H1 (cell line): ENCODE measurements around the gene ADGRB3. TPM values are rescaled to one million over a fixed set of nuclear protein-coding genes. Genes with fewer than 3 reads are reported as not detected.

Source experiments
- CTCF ChIA-PET: fragments of 300-600 bp; sonication (Branson Sonifier 250); formaldehyde crosslinking; loops from one replicate; lab custom pipeline; 2021; ENCODE audit not compliant: partially characterized antibody; lab: Charles Lee
- POLR2A ChIA-PET: fragments of 300-600 bp; sonication (Branson Sonifier 250); formaldehyde crosslinking; loops from one replicate; lab custom pipeline; 2021; ENCODE audit warnings: inconsistent platforms; ENCODE audit not compliant: partially characterized antibody; lab: Charles Lee
- DNase-seq, 2 experiments: peaks; one replicate each; pipeline versions ENCODE4 v3.0.0 to v3.0.0-alpha.2; 2010 to 2022; ENCODE audit warnings: low spot score in 2 of 2, low read depth in 1 of 2, mixed read lengths in 1 of 2
- FAIRE-seq: peaks from 2 replicates; lab custom pipeline; 2011; peaks lifted over from hg19 to GRCh38; lab: Jason Lieb, UNC
- H2AFZ ChIP-seq: 2 replicates; pipeline ENCODE4 v1.8.1; 2012; ENCODE audit warnings: low read length, inconsistent platforms
- H2AK5ac ChIP-seq: 2 replicates; pipeline ENCODE4 v1.6.1; 2013; ENCODE audit warnings: low read depth, low read length
- H2BK120ac ChIP-seq: replicated peaks from 2 replicates; pipeline ENCODE3; 2013; ENCODE audit warnings: low read depth, low read length, inconsistent platforms
- H2BK12ac ChIP-seq: 2 replicates; pipeline ENCODE4 v1.6.1; 2013; ENCODE audit warnings: low read depth, low read length
- H2BK15ac ChIP-seq: 2 replicates; pipeline ENCODE4 v1.6.1; 2013; ENCODE audit warnings: low read length
- H2BK20ac ChIP-seq: 2 replicates; pipeline ENCODE4 v1.6.1; 2013; ENCODE audit warnings: low read length
- H2BK5ac ChIP-seq: 2 replicates; pipeline ENCODE4 v1.6.1; 2013; ENCODE audit warnings: low read depth, low read length
- H3K14ac ChIP-seq: 2 replicates; pipeline ENCODE4 v1.6.1; 2013; ENCODE audit warnings: inconsistent platforms; ENCODE audit not compliant: insufficient read length
- H3K18ac ChIP-seq: 2 replicates; pipeline ENCODE4 v1.6.1; 2013; ENCODE audit warnings: low read length; ENCODE audit errors: extremely low read depth
- H3K23ac ChIP-seq: 2 replicates; pipeline ENCODE4 v1.6.1; 2013; ENCODE audit warnings: inconsistent platforms; ENCODE audit not compliant: insufficient read length
- H3K23me2 ChIP-seq: 2 replicates; pipeline ENCODE4 v1.6.1; 2013; ENCODE audit warnings: low read depth, low read length
- H3K27ac ChIP-seq: 2 replicates; pipeline ENCODE4 v1.6.1; 2011; ENCODE audit warnings: low read depth, low read length, inconsistent platforms
- H3K27me3 ChIP-seq, 4 experiments: replicated peaks in 1 of 4; 1 replicate in 1 of 4; 2 replicates in 3 of 4; pipeline versions ENCODE4 v1.6.1 to v1.8.1; 2011 to 2013; ENCODE audit warnings: low read length in 3 of 4, mild to moderate bottlenecking in 3 of 4, inconsistent platforms in 2 of 4, mixed read lengths in 2 of 4, moderate library complexity in 1 of 4; ENCODE audit not compliant: control insufficient read depth in 3 of 4, insufficient read depth in 3 of 4; ENCODE audit errors: extremely low read depth in 1 of 4
- H3K36me3 ChIP-seq, 4 experiments: 2 replicates each; pipeline versions ENCODE4 v1.6.1 to v1.8.1; 2011 to 2013; ENCODE audit warnings: mild to moderate bottlenecking in 4 of 4, low read length in 3 of 4, moderate library complexity in 2 of 4, control low read depth in 1 of 4, inconsistent platforms in 1 of 4; ENCODE audit not compliant: insufficient read depth in 4 of 4, control insufficient read depth in 2 of 4
- H3K4ac ChIP-seq: replicated peaks from 2 replicates; pipeline ENCODE3; 2013; ENCODE audit warnings: low read length, low read depth, mixed read lengths, inconsistent platforms; ENCODE audit not compliant: insufficient read length
- H3K4me1 ChIP-seq, 4 experiments: replicated peaks in 1 of 4; 1 replicate in 1 of 4; 2 replicates in 3 of 4; pipeline versions ENCODE4 v1.6.1 to v1.8.1; 2011 to 2013; ENCODE audit warnings: low read length in 3 of 4, inconsistent platforms in 2 of 4, mixed read lengths in 1 of 4; ENCODE audit not compliant: insufficient read depth in 4 of 4, control insufficient read depth in 3 of 4
- H3K4me2 ChIP-seq, 2 experiments: 2 replicates each; pipeline versions ENCODE4 v1.6.1 to v1.8.1; 2011 to 2013; ENCODE audit warnings: low read depth in 2 of 2, low read length in 2 of 2, control low read depth in 1 of 2, inconsistent platforms in 1 of 2, mild to moderate bottlenecking in 1 of 2; ENCODE audit not compliant: insufficient read depth in 1 of 2
- H3K4me3 ChIP-seq, 4 experiments: fragments of 200-600, 300-600 bp in 1 of 4; sonication (generic), shearing (Covaris generic), sonication (Bioruptor Twin) in 1 of 4; 2 replicates each; pipeline versions ENCODE4 v1.5.1 to v1.8.1; 2011 to 2016; ENCODE audit warnings: low read length in 4 of 4, low read depth in 3 of 4, control low read depth in 2 of 4, inconsistent platforms in 2 of 4, mild to moderate bottlenecking in 2 of 4, mixed read lengths in 1 of 4, moderate library complexity in 1 of 4; ENCODE audit not compliant: insufficient read depth in 2 of 4; ENCODE audit errors: extremely low read depth in 1 of 4
- H3K56ac ChIP-seq: replicated peaks from 2 replicates; pipeline ENCODE3; 2013; ENCODE audit warnings: low read depth, mild to moderate bottlenecking, mixed read lengths, low read length, inconsistent platforms; ENCODE audit not compliant: insufficient read length
- H3K79me1 ChIP-seq: 2 replicates; pipeline ENCODE4 v1.6.1; 2013; ENCODE audit warnings: low read depth, low read length, control low read depth
- H3K79me2 ChIP-seq, 2 experiments: 2 replicates each; pipeline versions ENCODE4 v1.6.1 to v1.8.1; 2012 to 2013; ENCODE audit warnings: low read length in 2 of 2, mild to moderate bottlenecking in 2 of 2, inconsistent platforms in 1 of 2; ENCODE audit not compliant: insufficient read depth in 2 of 2, control insufficient read depth in 1 of 2
- H3K9ac ChIP-seq, 4 experiments: replicated peaks in 1 of 4; 1 replicate in 1 of 4; 2 replicates in 3 of 4; pipeline versions ENCODE4 v1.6.1 to v1.8.1; 2011 to 2013; ENCODE audit warnings: low read depth in 3 of 4, low read length in 3 of 4, control low read depth in 2 of 4, mild to moderate bottlenecking in 2 of 4, moderate library complexity in 2 of 4, inconsistent platforms in 1 of 4; ENCODE audit errors: extremely low read depth in 1 of 4
- H3K9me3 ChIP-seq, 2 experiments: 2 replicates each; pipeline versions ENCODE4 v1.6.1 to v1.8.1; 2012 to 2013; ENCODE audit warnings: mild to moderate bottlenecking in 2 of 2, moderate library complexity in 2 of 2, control low read depth in 1 of 2, inconsistent platforms in 1 of 2, low read depth in 1 of 2, low read length in 1 of 2, mixed read lengths in 1 of 2; ENCODE audit not compliant: insufficient read depth in 2 of 2
- H4K20me1 ChIP-seq, 2 experiments: replicated peaks in 1 of 2; 2 replicates each; pipeline versions ENCODE3 to v1.8.1; 2011 to 2013; ENCODE audit warnings: inconsistent platforms in 2 of 2, low read length in 2 of 2, mild to moderate bottlenecking in 1 of 2; ENCODE audit not compliant: insufficient read depth in 2 of 2, control insufficient read depth in 1 of 2
- H4K5ac ChIP-seq: 2 replicates; pipeline ENCODE4 v1.6.1; 2013; ENCODE audit warnings: low read length, low read depth, mixed read lengths, inconsistent platforms; ENCODE audit not compliant: insufficient read length
- H4K8ac ChIP-seq: 2 replicates; pipeline ENCODE4 v1.8.0; 2013; ENCODE audit warnings: mild to moderate bottlenecking, moderate library complexity, low read length, inconsistent platforms; ENCODE audit not compliant: insufficient read depth; ENCODE audit errors: extremely low read depth
- H4K91ac ChIP-seq: replicated peaks from 2 replicates; pipeline ENCODE3; 2013; ENCODE audit warnings: low read length, mixed read lengths, inconsistent platforms; ENCODE audit not compliant: insufficient read length
- CEBPB ChIP-seq: IDR thresholded peaks from 2 replicates; pipeline ENCODE4 v1.6.1; 2012; ENCODE audit warnings: low read depth, low read length
- ZNF274 ChIP-seq: IDR thresholded peaks from 2 replicates; pipeline ENCODE4 v1.7.0; 2012; ENCODE audit warnings: low read length, borderline replicate concordance; ENCODE audit errors: extremely low read depth
- WGBS, 2 experiments: shearing (Covaris generic) in 1 of 2; methylation state at CpG; one replicate each; pipeline versions ENCODE4 v1.1.6 to v1.1.7; 2013 to 2015; ENCODE audit warnings: low lambda C conversion rate in 2 of 2, mixed read lengths in 2 of 2, inconsistent platforms in 1 of 2, low coverage in 1 of 2, missing lambda C conversion rate in 1 of 2; ENCODE audit not compliant: insufficient replicate concordance in 2 of 2, insufficient coverage in 1 of 2, insufficient read length in 1 of 2; ENCODE audit errors: extremely low coverage in 1 of 2, missing lambda C conversion rate in 1 of 2; 5-methylcytosine and 5-hydroxymethylcytosine counted together
- polyA plus RNA-seq, 7 experiments: library from polyadenylated mRNA; depleted of rRNA in 3 of 7; stranded (reverse) in 5 of 7; unstranded in 2 of 7; fragments of >200 nt in 5 of 7; fragments of 200-250 nt in 2 of 7; gene quantifications; 1 replicate in 5 of 7; 2 replicates in 1 of 7; 4 replicates in 1 of 7; pipeline versions ENCODE4 v1.2.1 to v1.2.3, GENCODE V29; 2011 to 2013; ENCODE audit warnings: missing spikeins in 2 of 7, mixed read lengths in 2 of 7
- total RNA-seq: library from RNA; stranded (reverse); fragmentation: NEBNext Ultra II Directional; extraction: Animal tissue kit (Norgen Biotek cat#: 25700); gene quantifications from 2 replicates; pipeline ENCODE4 v1.2.1, GENCODE V29; 2021

Gene ADGRB3
- total and polyA plus RNA-seq, 2 of the 8 experiments (the other 6 are each of a cell fraction or from before 2014, with no cell fraction given), result 0.35 to 1.2 TPM

GRCh38 chr6:69084746-69085335, 449.8 kb downstream of the ADGRB3 start:
- Histone ChIP-seq H3K36me3 (no peaks in the 10 kb centered on the region), H3K27ac (no peak overlapping the region), H3K4me3 (no peak overlapping the region), H3K9me3 (no peaks in the 10 kb centered on the region), H3K23ac (no peak overlapping the region), H3K14ac (no peak overlapping the region), H2BK5ac (no peak overlapping the region), H3K79me1 (no peaks in the 10 kb centered on the region), H3K27me3 (no peaks in the 10 kb centered on the region), H4K5ac (no peak overlapping the region), H3K4me2 (no peak overlapping the region), H2BK20ac (no peak overlapping the region), H3K56ac (no peak overlapping the region), H3K9ac (no peak overlapping the region), H3K23me2 (no peaks in the 10 kb centered on the region), H4K20me1 (no peaks in the 10 kb centered on the region), H3K4me1 (no peaks in the 10 kb centered on the region), H3K4ac (no peak overlapping the region), H2AK5ac (no peak overlapping the region), H2BK12ac (no peak overlapping the region), H2BK15ac (no peak overlapping the region), H3K18ac (no peak overlapping the region), H4K91ac (no peak overlapping the region), H2BK120ac (no peak overlapping the region), H3K79me2 (no peaks in the 10 kb centered on the region), H4K8ac (no peak overlapping the region), H2AFZ (no peak overlapping the region)
- CTCF ChIA-PET, result no interaction called here
- FAIRE-seq (no peak), DNase-seq (no peak)
- TF ChIP-seq CEBPB, result peak; percentile 50; the same call in 1 of the 2 replicates
- TF ChIP-seq ZNF274, result no peak
- POLR2A ChIA-PET, result no interaction called here
- 95% methylated on average over 4 of the region's 4 CpGs; no CpG with 5 or more reads in 1 of the 2 experiments for WGBS, 2 experiments
